Panc1 (cell line): ENCODE data around the gene KLF11. TPM values are rescaled to one million over a fixed set of nuclear protein-coding genes. Genes with fewer than 3 reads are reported as not detected.

Source experiments
- ATAC-seq: fragments of 200-7000 bp; cut with Tn5 transposase; 2 replicates; pipeline ENCODE4 v1.9.1; 2020; ENCODE audit warnings: mild to moderate bottlenecking, moderate library complexity
- BruUV-seq: library from RNA; stranded (reverse); fragments of 400-500 nt; replicated peaks from 2 replicates; lab custom pipeline; 2021; lab: Mats Ljungman, UMichigan
- CTCF ChIA-PET: fragments of 300-600 bp; sonication (Branson Sonifier 250); formaldehyde crosslinking; loops from one replicate; lab custom pipeline; 2022; ENCODE audit warnings: antibody characterized with exemption; lab: Charles Lee
- POLR2A ChIA-PET: fragments of 300-600 bp; sonication (Branson Sonifier 250); formaldehyde crosslinking; loops from one replicate; lab custom pipeline; 2022; ENCODE audit warnings: antibody characterized with exemption; lab: Charles Lee
- DNase-seq: peaks from one replicate; pipeline ENCODE4 v3.0.0-alpha.2; 2010; ENCODE audit warnings: low read depth, low spot score
- H3K27ac ChIP-seq: 2 replicates; pipeline ENCODE4 v1.5.1; 2011; ENCODE audit warnings: mild to moderate bottlenecking, low read length, inconsistent platforms
- H3K27me3 ChIP-seq: fragments of 200-500 bp; sonication (Bioruptor generic); 2 replicates; pipeline ENCODE4 v1.6.0; 2014; ENCODE audit warnings: low read length, inconsistent platforms; ENCODE audit not compliant: control insufficient read depth, insufficient read depth
- H3K36me3 ChIP-seq: fragments of 200-500 bp; sonication (Bioruptor generic); 2 replicates; pipeline ENCODE4 v1.5.1; 2014; ENCODE audit warnings: inconsistent platforms, mild to moderate bottlenecking, low read length, moderate library complexity; ENCODE audit not compliant: control insufficient read depth, insufficient read depth
- H3K4me1 ChIP-seq: 2 replicates; pipeline ENCODE4 v1.5.1; 2011; ENCODE audit warnings: inconsistent platforms, mild to moderate bottlenecking, low read length, moderate library complexity; ENCODE audit not compliant: control insufficient read depth, insufficient read depth
- H3K4me3 ChIP-seq, 2 experiments: 2 replicates each; pipeline ENCODE4 v1.5.1; 2011 to 2012; ENCODE audit warnings: low read depth in 2 of 2, low read length in 2 of 2, mild to moderate bottlenecking in 2 of 2, inconsistent platforms in 1 of 2, moderate library complexity in 1 of 2
- H3K9me3 ChIP-seq: fragments of 200-500 bp; sonication (Bioruptor generic); 2 replicates; pipeline ENCODE4 v1.5.1; 2014; ENCODE audit warnings: low read depth, mild to moderate bottlenecking, inconsistent platforms, low read length, moderate library complexity; ENCODE audit not compliant: control insufficient read depth, insufficient read depth
- CTCF ChIP-seq: fragments of 450-650 bp; IDR thresholded peaks from 2 replicates; pipeline ENCODE4 v1.5.1; 2017; ENCODE audit warnings: mild to moderate bottlenecking
- POLR2AphosphoS5 ChIP-seq: IDR thresholded peaks from 2 replicates; pipeline ENCODE4 v1.6.1; 2012; ENCODE audit warnings: mild to moderate bottlenecking, low read depth, low read length, moderate library complexity
- REST ChIP-seq, 2 experiments: IDR thresholded peaks; 2 replicates each; pipeline ENCODE4 v1.6.1; 2011 to 2012; ENCODE audit warnings: low read depth in 2 of 2, control low read depth in 1 of 2, low read length in 1 of 2, mild to moderate bottlenecking in 1 of 2, moderate library complexity in 1 of 2; ENCODE audit not compliant: insufficient read depth in 1 of 2
- SIN3A ChIP-seq: IDR thresholded peaks from 2 replicates; pipeline ENCODE4 v1.6.1; 2012; ENCODE audit warnings: low read depth, mild to moderate bottlenecking, low read length, moderate library complexity, borderline replicate concordance; ENCODE audit not compliant: insufficient read depth
- TCF7L2 ChIP-seq: IDR thresholded peaks from 2 replicates; pipeline ENCODE4 v1.6.1; 2011; ENCODE audit warnings: mild to moderate bottlenecking, low read depth, low read length, inconsistent platforms
- in situ Hi-C: cut with HindIII; loops from 2 replicates; pipeline ENCODE4 v1.10.0; 2016; ENCODE audit warnings: low sequenced_read_pairs, low pct_unique_long_range_greater_than_20kb
- intact Hi-C: fragments of 100-400 bp; cut with micrococcal nuclease; formaldehyde crosslinking; loops from one replicate; pipeline ENCODE4 v1.10.0; 2022; ENCODE audit not compliant: unreplicated experiment
- total RNA-seq: library from RNA; stranded (reverse); gene quantifications from one replicate; pipeline ENCODE4 v1.2.1, GENCODE V29; 2021; ENCODE audit not compliant: unreplicated experiment

The KLF11 gene
- total RNA-seq, 1 experiment from 2014 or later, result 23.7 TPM

- no peaks in the 10 kb centered on the region for H3K9me3 ChIP-seq
- no peaks in the 10 kb centered on the region for H3K36me3 ChIP-seq
- BruUV-seq, result no TSS peak
- H3K27ac ChIP-seq, result no peak overlapping the region
- ChIA-PET CTCF (no interaction called here), POLR2A (no interaction called here)
- no peak overlapping the region for H3K4me3 ChIP-seq
- in situ Hi-C loops, result no loop called here
- DNase-seq, result no peak
- H3K27me3 ChIP-seq, result no peaks in the 10 kb centered on the region
- ATAC-seq, result no peak
- TF ChIP-seq CTCF (no peak), SIN3A (no peak), REST (IDR thresholded peaks at IDR 0.05; ENCODE audit: insufficient read depth in 1 of 2, low read depth in 2 of 2, low read length in 1 of 2) (no peak), POLR2AphosphoS5 (no peak), TCF7L2 (no peak)
- no peaks in the 10 kb centered on the region for H3K4me1 ChIP-seq
- intact Hi-C loops, result no loop called here
These were observed 41.2 kb upstream of the KLF11 start for GRCh38 chr2:10002109-10002508.

GRCh38 chr2:10002681-10003080, 40.7 kb upstream of the KLF11 start:
- H3K9me3 ChIP-seq, result no peaks in the 10 kb centered on the region
- DNase-seq, result no peak
- CTCF ChIA-PET, result no interaction called here
- intact Hi-C loops, result no loop called here
- TF ChIP-seq TCF7L2, result no peak
- TF ChIP-seq POLR2AphosphoS5, result no peak
- TF ChIP-seq SIN3A, result no peak
- TF ChIP-seq CTCF, result no peak
- TF ChIP-seq REST (IDR thresholded peaks at IDR 0.05; ENCODE audit: insufficient read depth in 1 of 2, low read depth in 2 of 2, low read length in 1 of 2), result no peak
- H3K4me1 ChIP-seq, result no peaks in the 10 kb centered on the region
- no peak overlapping the region for H3K4me3 ChIP-seq
- no peaks in the 10 kb centered on the region for H3K27me3 ChIP-seq
- H3K36me3 ChIP-seq, result no peaks in the 10 kb centered on the region
- no TSS peak for BruUV-seq
- ATAC-seq, result no peak
- H3K27ac ChIP-seq, result no peak overlapping the region
- POLR2A ChIA-PET, result no interaction called here
- in situ Hi-C loops, result no loop called here
